ENCODE results near the gene RPL13. TPM values are rescaled to one million over a fixed set of nuclear protein-coding genes. Genes with fewer than 3 reads are reported as not detected.

The RPL13 gene
- total RNA-seq, 4 donors from 2014 or later, result 1,597 to 3,276 (median 2,603) TPM

DNA sequence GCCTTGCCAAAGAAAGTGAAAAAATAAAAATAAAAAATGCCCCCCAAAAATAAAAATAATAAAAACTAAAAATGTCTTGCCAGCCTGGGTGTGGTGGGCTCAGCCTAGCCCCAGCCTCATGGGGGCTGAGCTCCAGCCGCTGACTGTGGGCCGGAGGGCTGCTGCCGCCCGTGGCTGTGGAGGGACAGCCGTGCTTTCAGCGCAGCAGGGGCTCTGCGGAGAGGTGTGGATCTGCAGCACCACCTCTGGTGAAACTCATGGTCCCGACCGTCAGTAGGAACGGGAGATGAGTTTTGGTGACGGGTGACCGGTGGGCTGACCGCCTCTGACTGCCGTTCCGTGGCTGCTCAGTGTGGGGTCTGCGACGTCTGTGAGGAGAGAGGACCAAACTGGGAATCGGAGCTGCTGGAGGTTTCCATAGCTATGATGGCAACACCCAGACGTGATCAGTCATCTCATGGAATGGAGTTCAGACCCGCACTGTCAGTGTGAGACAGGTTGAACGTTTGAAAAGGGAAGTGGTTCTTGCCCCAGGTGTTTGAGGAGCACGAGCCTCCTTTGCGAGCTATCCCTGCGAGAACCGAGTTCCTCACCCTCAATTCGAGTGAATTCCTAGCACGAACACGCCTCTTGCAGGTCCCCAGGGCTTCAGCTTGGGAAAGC, 12.0 kb upstream of the RPL13 start:
- Histone ChIP-seq H3K27ac (peak overlapping the region in 1 of 4 donors; percentile 44), H3K36me3 (peaks cover 0 to 90% (median 0%) of the 10 kb centered on the region in 3 donors), H3K9me3 (no peaks in the 10 kb centered on the region), H3K4me1 (peaks cover 0 to 19% (median 0%) of the 10 kb centered on the region in 4 donors), H3K4me3 (no peak overlapping the region), H3K27me3 (no peaks in the 10 kb centered on the region)
- no peak for DNase-seq
- TF ChIP-seq, protein P1, sequence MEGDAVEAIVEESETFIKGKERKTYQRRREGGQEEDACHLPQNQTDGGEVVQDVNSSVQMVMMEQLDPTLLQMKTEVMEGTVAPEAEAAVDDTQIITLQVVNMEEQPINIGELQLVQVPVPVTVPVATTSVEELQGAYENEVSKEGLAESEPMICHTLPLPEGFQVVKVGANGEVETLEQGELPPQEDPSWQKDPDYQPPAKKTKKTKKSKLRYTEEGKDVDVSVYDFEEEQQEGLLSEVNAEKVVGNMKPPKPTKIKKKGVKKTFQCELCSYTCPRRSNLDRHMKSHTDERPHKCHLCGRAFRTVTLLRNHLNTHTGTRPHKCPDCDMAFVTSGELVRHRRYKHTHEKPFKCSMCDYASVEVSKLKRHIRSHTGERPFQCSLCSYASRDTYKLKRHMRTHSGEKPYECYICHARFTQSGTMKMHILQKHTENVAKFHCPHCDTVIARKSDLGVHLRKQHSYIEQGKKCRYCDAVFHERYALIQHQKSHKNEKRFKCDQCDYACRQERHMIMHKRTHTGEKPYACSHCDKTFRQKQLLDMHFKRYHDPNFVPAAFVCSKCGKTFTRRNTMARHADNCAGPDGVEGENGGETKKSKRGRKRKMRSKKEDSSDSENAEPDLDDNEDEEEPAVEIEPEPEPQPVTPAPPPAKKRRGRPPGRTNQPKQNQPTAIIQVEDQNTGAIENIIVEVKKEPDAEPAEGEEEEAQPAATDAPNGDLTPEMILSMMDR (IDR thresholded peaks at IDR 0.05), result no peak
- TF ChIP-seq POLR2A (IDR thresholded peaks at IDR 0.05), result no peak

DNA sequence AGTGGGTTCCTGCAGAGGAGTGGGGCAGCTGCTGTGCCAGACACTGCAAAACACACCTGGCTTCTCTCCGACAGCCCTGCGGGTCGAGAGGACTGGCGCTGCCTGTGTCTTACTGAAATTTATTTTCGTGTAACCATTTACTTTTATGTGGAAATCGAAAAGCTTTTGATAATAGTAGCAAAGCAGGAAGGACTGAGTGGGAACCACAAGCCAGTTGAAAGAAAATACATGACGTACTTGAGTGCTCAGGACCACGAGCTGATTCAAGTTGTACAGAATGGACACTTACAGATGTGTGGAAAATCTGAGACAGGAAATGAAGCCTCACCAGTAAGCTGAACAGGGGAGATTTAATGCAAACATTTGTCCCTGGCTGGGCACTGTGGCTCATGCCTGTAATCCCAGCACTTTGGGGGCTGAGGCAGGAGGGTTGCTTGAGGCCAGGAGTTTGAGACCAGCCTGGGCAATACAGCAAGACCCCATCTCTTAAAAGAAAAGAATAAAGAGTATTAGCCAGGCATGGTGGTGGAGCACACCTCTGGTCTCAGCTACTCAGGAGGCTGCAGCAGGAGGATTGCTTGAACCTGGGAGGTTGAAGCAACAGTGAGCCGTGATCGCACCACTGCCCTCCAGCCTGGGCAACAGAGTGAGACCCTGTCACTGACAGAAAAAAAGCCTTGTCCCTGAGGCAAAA, 11.3 kb upstream of the RPL13 start:
- no peaks in the 10 kb centered on the region for H3K9me3 ChIP-seq
- peaks cover 0 to 19% (median 0%) of the 10 kb centered on the region in 4 donors for H3K4me1 ChIP-seq
- H3K4me3 ChIP-seq, result no peak overlapping the region
- peaks cover 0 to 96% (median 0%) of the 10 kb centered on the region in 3 donors for H3K36me3 ChIP-seq
- DNase-seq, result no peak
- TF ChIP-seq, protein P1 (IDR thresholded peaks at IDR 0.05), result no peak
- TF ChIP-seq POLR2A (IDR thresholded peaks at IDR 0.05), result no peak
- peak overlapping the region in 1 of 4 donors; percentile 46 for H3K27ac ChIP-seq
- no peaks in the 10 kb centered on the region for H3K27me3 ChIP-seq

DNA sequence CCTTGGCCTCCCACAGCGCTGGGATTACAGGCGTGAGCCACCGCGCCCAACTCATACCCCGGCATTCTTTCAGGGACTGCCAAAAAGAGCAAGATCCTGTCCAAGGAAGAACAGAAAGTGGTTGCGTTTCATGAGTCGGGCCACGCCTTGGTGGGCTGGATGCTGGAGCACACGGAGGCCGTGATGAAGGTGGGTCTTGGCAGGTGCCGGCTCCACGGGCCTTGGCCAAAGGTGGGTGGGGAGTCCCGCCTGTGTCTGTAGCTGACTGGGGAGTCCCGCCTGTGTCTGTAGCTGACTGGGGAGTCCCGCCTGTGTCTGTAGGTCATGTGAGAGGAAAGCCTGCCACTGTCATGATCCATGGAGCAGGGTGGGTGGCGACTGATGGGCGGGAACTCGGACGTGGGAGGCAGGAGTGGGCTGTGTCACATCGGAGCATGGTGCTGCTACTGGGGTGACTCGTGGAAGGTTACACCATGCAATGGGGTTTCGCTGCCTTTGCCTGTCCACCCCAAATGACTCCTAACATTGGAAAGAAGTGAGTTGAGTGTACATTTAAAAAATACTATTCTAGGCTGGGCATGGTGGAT, 10.0 kb upstream of the RPL13 start:
- Histone ChIP-seq H3K4me3 (no peak overlapping the region), H3K9me3 (no peaks in the 10 kb centered on the region), H3K27me3 (no peaks in the 10 kb centered on the region), H3K36me3 (peaks cover 0 to 98% (median 0%) of the 10 kb centered on the region in 3 donors), H3K27ac (no peak overlapping the region), H3K4me1 (peaks cover 0 to 7% (median 0%) of the 10 kb centered on the region in 4 donors)
- no peak for TF ChIP-seq POLR2A (IDR thresholded peaks at IDR 0.05)
- TF ChIP-seq, protein P1 (IDR thresholded peaks at IDR 0.05), result no peak
- no peak for DNase-seq

DNA sequence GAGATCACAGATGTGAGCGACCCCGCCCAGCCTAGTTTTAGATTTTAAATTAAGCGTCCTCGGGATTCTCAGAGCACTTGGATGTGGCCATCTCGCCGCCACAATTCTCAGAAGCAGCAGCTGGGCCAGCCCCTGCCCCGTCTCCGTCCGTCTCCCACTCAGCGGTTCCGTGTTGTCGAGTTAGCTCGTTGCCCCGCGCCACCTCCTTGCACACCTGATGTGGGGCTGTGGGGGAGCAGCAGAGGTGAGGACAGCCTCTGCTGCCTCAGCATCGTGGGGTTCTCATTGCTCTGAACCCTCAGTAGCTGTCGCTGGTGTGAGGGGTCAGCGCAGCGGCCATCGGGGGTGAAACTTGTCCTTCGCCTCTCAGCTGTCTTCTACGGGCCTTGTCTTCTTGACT, 8.2 kb upstream of the RPL13 start:
- H3K27ac ChIP-seq, result no peak overlapping the region
- H3K27me3 ChIP-seq, result no peaks in the 10 kb centered on the region
- H3K4me1 ChIP-seq, result no peaks in the 10 kb centered on the region
- H3K4me3 ChIP-seq, result no peak overlapping the region
- H3K36me3 ChIP-seq, result peaks cover 0 to 91% (median 0%) of the 10 kb centered on the region in 3 donors
- H3K9me3 ChIP-seq, result no peaks in the 10 kb centered on the region
- no peak for TF ChIP-seq POLR2A (IDR thresholded peaks at IDR 0.05)
- TF ChIP-seq, protein P1 (IDR thresholded peaks at IDR 0.05), result no peak
- DNase-seq, result no peak

DNA sequence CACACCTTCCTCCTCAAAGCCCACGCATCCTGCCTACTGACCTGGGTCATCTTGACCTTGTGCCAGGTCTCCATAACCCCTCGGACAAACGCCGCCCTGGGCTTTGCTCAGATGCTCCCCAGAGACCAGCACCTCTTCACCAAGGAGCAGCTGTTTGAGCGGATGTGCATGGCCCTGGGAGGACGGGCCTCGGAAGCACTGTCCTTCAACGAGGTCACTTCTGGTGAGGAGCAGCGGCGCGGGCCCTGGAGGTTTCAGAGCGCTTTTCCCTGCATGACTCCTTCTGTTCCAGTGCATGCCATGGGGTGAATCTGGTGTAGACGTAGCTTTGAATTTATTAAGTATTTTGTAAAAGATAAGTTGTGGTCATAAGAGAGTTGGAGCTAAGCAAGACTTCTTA, 7.6 kb upstream of the RPL13 start:
- H3K9me3 ChIP-seq, result no peaks in the 10 kb centered on the region
- no peak overlapping the region for H3K4me3 ChIP-seq
- no peak for DNase-seq
- H3K27ac ChIP-seq, result no peak overlapping the region
- TF ChIP-seq, protein P1 (IDR thresholded peaks at IDR 0.05), result no peak
- TF ChIP-seq POLR2A (IDR thresholded peaks at IDR 0.05), result no peak
- no peaks in the 10 kb centered on the region for H3K27me3 ChIP-seq
- peaks cover 0 to 85% (median 0%) of the 10 kb centered on the region in 3 donors for H3K36me3 ChIP-seq
- H3K4me1 ChIP-seq, result no peaks in the 10 kb centered on the region

Data from Peyer's patch (tissue), 4 donors.